ENCODE data around the gene KMT5C.

GRCh38 chr19:55373306-55373992 lies 33.8 kb downstream of the KMT5C start:
- TF ChIP-seq POLR2A (IDR thresholded peaks at IDR 0.05; ENCODE audit: extremely low read depth, insufficient read length) (no peak), MYC (IDR thresholded peaks at IDR 0.05; ENCODE audit: low read depth, low read length) (no peak), CTCF (IDR thresholded peaks at IDR 0.05; ENCODE audit: low read depth, low read length) (no peak), MAX (IDR thresholded peaks at IDR 0.05; ENCODE audit: low read depth, low read length) (no peak)
